ENCODE results near the gene KIFAP3. TPM values are rescaled to one million over a fixed set of nuclear protein-coding genes. Genes with fewer than 3 reads are reported as not detected.
"Not testable (repeated sequence)": the region's sequence is repeated elsewhere in the genome, so short reads cannot be mapped to it uniquely, and the experiment has no call there.

The KIFAP3 gene
- total RNA-seq, 1 donor from 2014 or later: 55.9 TPM

DNA sequence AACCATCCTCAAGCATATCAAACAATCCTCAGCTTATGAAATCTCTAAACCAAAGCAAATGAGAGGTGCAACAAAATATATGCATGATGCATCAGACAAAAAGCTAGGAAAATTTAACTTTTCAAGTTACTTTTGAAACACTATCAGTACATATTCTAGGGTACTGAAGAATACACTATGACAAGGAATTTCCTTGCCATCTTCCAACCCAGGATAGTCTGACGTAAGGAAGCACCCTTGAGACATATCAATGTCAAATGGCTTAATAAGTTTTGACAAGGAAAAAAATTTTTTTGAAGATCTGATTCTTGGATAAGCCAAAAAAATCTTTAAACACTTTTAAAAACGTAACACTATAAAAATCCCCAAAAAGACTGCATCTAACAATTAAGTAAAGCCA lies 64.9 kb downstream of the KIFAP3 start:
- Histone ChIP-seq H3K4me1 (no peaks in the 10 kb centered on the region), H3K27ac (replicated peaks) (no peak overlapping the region), H3K27me3 (ENCODE audit: low read depth) (no peaks in the 10 kb centered on the region), H3K9me3 (replicated peaks) (peaks cover 10% of the 10 kb centered on the region), H3K36me3 (peaks cover 19% of the 10 kb centered on the region), H3K4me3 (no peak overlapping the region)
- intact Hi-C loops (cut with micrococcal nuclease): no loop called here
- TF ChIP-seq, protein P1, sequence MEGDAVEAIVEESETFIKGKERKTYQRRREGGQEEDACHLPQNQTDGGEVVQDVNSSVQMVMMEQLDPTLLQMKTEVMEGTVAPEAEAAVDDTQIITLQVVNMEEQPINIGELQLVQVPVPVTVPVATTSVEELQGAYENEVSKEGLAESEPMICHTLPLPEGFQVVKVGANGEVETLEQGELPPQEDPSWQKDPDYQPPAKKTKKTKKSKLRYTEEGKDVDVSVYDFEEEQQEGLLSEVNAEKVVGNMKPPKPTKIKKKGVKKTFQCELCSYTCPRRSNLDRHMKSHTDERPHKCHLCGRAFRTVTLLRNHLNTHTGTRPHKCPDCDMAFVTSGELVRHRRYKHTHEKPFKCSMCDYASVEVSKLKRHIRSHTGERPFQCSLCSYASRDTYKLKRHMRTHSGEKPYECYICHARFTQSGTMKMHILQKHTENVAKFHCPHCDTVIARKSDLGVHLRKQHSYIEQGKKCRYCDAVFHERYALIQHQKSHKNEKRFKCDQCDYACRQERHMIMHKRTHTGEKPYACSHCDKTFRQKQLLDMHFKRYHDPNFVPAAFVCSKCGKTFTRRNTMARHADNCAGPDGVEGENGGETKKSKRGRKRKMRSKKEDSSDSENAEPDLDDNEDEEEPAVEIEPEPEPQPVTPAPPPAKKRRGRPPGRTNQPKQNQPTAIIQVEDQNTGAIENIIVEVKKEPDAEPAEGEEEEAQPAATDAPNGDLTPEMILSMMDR (IDR thresholded peaks at IDR 0.05; ENCODE audit: borderline replicate concordance): no peak
- DNase-seq: no peak

DNA sequence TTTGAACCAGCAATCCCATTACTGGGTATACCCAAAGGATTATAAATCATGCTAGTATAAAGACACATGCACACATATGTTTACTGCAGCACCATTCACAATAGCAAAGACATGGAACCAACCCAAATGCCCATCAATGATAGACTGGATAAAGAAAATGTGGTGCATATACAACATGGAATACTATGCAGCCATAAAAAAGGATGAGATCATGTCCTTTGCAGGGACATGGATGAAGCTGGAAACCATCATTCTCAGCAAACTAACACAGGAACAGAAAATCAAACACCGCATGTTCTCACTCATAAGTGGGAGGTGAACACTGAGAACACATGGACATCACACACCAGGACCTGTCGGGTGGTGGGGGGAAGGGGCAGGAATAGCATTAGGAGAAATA lies 65.8 kb downstream of the KIFAP3 start:
- H3K27me3 ChIP-seq (ENCODE audit: low read depth); H3K4me3 ChIP-seq; H3K4me1 ChIP-seq; H3K27ac ChIP-seq (replicated peaks); DNase-seq; intact Hi-C loops (cut with micrococcal nuclease): not testable (repeated sequence)
- Histone ChIP-seq H3K36me3 (peaks cover 16% of the 10 kb centered on the region), H3K9me3 (replicated peaks) (peaks cover 10% of the 10 kb centered on the region)

DNA sequence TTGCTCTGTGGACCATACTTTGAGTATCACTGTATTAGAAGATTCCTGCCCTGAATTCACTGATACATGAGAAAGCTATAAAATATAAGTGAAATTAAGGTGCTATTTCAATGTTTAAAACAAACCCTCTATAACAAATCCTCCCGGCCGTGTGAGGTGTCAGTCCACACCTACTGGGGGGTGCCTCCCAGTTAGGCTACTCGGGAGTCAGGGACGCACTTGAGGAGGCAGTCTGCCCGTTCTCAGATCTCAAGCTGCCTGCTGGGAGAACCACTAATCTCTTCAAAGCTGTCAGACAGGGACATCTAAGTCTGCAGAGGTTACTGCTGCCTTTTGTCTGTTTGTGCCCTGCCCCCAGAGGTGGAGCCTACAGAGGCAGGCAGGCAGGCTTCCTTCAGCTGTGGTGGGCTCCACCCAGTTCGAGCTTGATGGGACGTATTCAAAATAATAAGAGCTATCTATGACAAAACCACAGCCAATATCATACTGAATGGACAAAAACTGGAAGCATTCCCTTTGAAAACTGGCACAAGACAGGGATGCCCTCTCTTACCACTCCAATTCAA lies 71.1 kb downstream of the KIFAP3 start:
- intact Hi-C loops (cut with micrococcal nuclease); H3K9me3 ChIP-seq (replicated peaks); H3K4me1 ChIP-seq; H3K4me3 ChIP-seq; H3K27me3 ChIP-seq (ENCODE audit: low read depth); H3K27ac ChIP-seq (replicated peaks); H3K36me3 ChIP-seq; DNase-seq: not testable (repeated sequence)

DNA sequence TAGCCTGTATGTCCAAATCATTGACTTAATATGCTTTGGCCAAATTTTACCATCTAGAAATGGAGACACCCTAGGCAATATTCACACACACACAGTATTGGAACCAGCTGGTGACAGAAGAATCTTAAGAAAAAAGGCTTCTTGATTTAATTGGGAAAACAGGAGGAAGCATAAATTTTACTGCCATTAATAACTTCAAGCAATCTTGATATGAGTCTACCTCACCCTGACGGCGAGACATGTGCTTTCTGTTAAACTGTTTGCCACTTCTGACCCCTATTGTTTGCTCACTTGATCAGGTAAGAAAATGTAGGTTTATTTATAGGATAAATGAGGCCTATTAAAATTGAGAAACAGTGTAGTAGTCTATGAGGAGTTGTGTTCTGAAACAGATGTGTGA lies 73.2 kb downstream of the KIFAP3 start:
- Histone ChIP-seq H3K4me3 (no peak overlapping the region), H3K36me3 (peaks cover 6% of the 10 kb centered on the region), H3K27ac (replicated peaks) (no peak overlapping the region), H3K4me1 (peaks cover 5% of the 10 kb centered on the region), H3K27me3 (ENCODE audit: low read depth) (no peaks in the 10 kb centered on the region), H3K9me3 (replicated peaks) (no peaks in the 10 kb centered on the region)
- intact Hi-C loops (cut with micrococcal nuclease): no loop called here
- TF ChIP-seq, protein P1 (IDR thresholded peaks at IDR 0.05; ENCODE audit: borderline replicate concordance): no peak
- no peak for DNase-seq

DNA sequence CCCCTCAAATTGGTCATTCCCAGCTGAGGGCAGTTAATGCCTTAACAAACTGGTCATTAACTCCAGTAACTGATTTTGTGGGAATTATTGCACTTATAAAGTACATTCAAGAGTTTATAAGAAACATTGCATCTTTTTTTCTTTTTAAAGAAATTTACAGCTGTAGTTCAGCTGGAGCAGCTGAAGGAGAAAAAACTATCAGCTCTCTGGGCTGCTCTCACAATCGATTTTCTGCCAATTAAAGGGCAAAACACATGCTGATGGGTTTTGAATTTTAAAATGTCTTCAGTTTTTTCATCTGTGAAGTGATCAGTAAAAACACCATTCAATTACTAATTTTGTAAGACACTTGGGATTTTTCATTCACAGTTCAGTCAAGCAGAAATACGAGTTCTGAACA lies 74.7 kb downstream of the KIFAP3 start:
- H3K9me3 ChIP-seq (replicated peaks): no peaks in the 10 kb centered on the region
- peaks cover 5% of the 10 kb centered on the region for H3K4me1 ChIP-seq
- H3K36me3 ChIP-seq: peaks cover 6% of the 10 kb centered on the region
- peak overlapping the region; percentile 28 for H3K27ac ChIP-seq (replicated peaks)
- TF ChIP-seq, protein P1 (IDR thresholded peaks at IDR 0.05; ENCODE audit: borderline replicate concordance): no peak
- intact Hi-C loops (cut with micrococcal nuclease): no loop called here
- H3K4me3 ChIP-seq: no peak overlapping the region
- no peaks in the 10 kb centered on the region for H3K27me3 ChIP-seq (ENCODE audit: low read depth)
- no peak for DNase-seq

DNA sequence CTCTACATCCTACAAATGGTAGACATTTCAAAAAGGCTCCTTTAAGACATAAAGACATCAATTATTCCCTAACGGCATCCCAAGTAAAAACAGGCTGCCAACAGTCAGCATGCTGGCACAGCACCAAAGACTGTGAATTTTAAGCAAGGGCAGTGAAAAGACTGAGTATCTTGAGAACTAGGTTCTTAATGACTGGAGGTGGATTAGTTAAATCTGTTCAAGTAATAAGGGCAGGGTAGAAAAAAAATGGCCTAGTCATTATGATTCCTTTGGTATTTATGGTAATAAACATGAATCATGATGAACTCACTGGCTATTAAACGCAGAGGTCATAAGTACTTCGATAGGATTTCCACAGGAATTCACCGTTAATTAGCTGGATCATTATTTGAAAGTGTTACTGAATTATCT lies 75.2 kb downstream of the KIFAP3 start:
- intact Hi-C loops (cut with micrococcal nuclease): no loop called here

More for the DNA sequence above, 75.2 kb downstream of the KIFAP3 start:
- TF ChIP-seq, protein P1 (IDR thresholded peaks at IDR 0.05; ENCODE audit: borderline replicate concordance): no peak
- Histone ChIP-seq H3K27me3 (ENCODE audit: low read depth) (no peaks in the 10 kb centered on the region), H3K4me1 (peaks cover 5% of the 10 kb centered on the region), H3K4me3 (no peak overlapping the region), H3K27ac (replicated peaks) (peak overlapping the region; percentile 28), H3K36me3 (peaks cover 6% of the 10 kb centered on the region), H3K9me3 (replicated peaks) (no peaks in the 10 kb centered on the region)
- peak; percentile 19 for DNase-seq

Data from left ventricle myocardium inferior (tissue), 1 donor.